KOPT-K1 (cell line): ENCODE data around the gene S100P.
"Not testable (repeated sequence)": the region's sequence is repeated elsewhere in the genome, so short reads cannot be mapped to it uniquely, and the experiment has no call there.

Source experiments
- H3K27ac ChIP-seq: fragments of 200-600 bp; sonication (generic); 2 replicates; pipeline ENCODE4 v1.5.1; 2016; ENCODE audit warnings: antibody characterized with exemption, mild to moderate bottlenecking, low read depth, low read length; ENCODE audit not compliant: poor library complexity, severe bottlenecking
- H3K36me3 ChIP-seq: fragments of 200-600 bp; sonication (generic); 2 replicates; pipeline ENCODE4 v1.5.1; 2017; ENCODE audit warnings: antibody characterized with exemption, mild to moderate bottlenecking, low read length, moderate library complexity; ENCODE audit not compliant: insufficient read depth
- H3K9me3 ChIP-seq: fragments of 200-600 bp; sonication (generic); 2 replicates; pipeline ENCODE4 v1.5.1; 2017; ENCODE audit warnings: antibody characterized with exemption, low read length, mild to moderate bottlenecking; ENCODE audit not compliant: insufficient read depth, poor library complexity, severe bottlenecking

Gene S100P

DNA sequence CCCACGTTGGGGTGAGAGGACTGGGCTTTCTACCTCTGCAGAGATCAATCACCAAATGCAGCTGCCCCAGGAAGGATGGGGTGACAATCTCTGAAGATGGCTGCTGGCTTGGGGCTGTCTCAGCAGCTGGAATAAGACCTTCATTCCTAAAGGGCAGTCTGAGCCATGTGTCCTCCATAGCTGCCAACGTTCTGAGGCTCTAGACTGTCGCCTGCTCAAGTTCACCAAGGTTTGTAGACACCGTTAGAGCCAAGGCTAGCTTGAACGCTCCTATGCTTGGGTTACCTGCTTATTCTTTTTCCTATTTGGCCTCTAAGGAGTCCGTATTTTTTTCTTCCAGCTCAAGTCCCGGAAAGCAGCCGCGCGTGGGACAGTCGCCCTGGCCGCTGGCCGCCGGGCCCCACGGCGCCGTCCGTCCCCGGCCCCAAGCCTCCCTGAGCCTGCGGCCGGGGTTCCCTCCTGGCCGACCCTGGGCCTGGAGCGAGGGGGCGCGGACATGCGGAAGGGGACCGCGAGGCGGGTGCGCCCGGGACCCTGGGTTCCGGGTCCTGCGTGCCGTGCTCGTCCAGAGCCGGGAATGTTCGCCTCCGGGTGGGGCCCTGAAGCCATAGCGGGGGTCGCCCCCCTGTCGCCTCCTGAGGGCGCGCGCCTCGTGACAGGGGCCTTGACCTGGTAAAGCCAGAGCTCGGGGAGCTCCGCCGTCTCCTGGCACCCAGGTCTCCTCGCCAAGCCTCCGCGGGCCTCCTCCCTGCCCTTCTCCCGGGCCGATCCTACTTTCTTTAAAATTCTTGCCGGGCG, 29.9 kb upstream of the S100P start:
- no peaks in the 10 kb centered on the region for H3K36me3 ChIP-seq
- no peak overlapping the region for H3K27ac ChIP-seq
- H3K9me3 ChIP-seq, result no peaks in the 10 kb centered on the region

DNA sequence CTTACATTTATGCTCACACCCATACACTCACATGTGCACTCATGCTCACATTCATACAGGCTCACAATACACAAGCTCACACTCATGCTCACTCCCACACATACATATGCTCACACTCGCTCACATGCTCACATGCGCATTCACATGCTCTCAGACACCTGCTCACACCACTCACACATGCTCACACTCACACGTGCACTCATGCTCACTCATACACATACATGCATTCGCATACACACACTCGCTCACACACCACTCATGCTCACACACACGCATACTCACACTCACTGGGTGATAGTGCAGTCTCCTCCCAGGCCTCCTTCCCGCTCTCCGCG, 28.4 kb upstream of the S100P start:
- Histone ChIP-seq H3K27ac (no peak overlapping the region), H3K9me3 (no peaks in the 10 kb centered on the region), H3K36me3 (no peaks in the 10 kb centered on the region)

DNA sequence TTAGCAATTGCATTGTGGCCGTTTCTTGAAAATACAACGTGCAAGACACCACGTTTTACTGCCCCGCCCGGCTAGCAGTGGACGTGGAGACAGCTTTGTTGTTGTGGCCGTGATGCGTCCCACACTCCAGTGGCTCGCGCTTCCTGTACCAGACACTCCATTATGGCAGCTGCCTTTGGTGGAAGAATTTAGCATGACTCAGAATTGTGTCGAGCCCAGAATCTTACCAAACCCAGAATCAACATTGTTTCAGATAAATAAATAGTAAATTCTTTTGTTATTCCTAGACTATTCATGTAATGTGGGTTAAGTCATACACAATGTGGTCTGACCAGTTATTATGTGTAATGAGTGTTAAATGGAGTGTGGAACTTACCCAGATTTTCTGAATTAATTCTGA, 25.3 kb upstream of the S100P start:
- Histone ChIP-seq H3K9me3 (peaks cover 4% of the 10 kb centered on the region), H3K27ac (no peak overlapping the region)

DNA sequence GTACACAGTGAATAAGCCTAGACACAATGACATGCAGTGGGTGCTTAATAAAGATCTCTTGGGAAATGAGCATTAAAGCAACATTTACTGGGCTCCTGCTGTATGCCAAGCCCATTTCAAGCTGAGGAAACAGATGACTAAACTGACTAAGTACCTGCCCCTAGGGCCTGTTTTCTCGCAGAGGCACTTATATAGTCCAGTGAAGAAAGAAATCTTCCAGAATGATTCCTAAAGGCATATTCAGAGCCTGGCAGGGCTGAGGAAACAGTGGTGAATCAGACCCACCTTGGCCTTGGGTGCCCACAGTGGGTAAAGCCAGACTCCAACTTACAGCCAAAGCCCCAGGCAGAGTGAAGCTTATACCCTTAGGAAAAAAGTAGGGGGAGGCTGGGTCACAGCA, 22.0 kb upstream of the S100P start:
- H3K36me3 ChIP-seq, result peaks cover 19% of the 10 kb centered on the region
- no peak overlapping the region for H3K27ac ChIP-seq
- H3K9me3 ChIP-seq, result peaks cover 4% of the 10 kb centered on the region

More for the DNA sequence above, 25.3 kb upstream of the S100P start:
- H3K36me3 ChIP-seq, result no peaks in the 10 kb centered on the region

DNA sequence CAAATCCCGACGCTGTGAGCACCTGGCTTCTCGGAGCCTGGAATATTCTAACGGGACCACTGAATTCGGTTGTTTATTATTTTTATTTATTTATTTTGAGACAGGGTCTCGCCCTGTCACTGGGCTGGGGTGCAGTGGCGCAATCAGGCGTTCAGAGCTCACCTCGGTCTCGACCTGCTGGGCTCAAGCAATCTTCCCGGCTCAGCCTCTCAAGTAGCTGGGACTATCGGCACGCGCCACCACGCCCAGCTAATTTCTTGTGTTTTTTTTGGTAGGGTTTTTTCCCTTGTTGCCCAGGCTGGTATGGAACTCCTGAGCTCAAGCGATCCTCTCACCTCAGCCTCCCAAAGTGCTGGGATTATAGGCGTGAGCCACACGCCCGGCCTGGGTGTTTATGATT, 21.5 kb upstream of the S100P start:
- Histone ChIP-seq H3K36me3 (peaks cover 24% of the 10 kb centered on the region), H3K27ac (no peak overlapping the region), H3K9me3 (peaks cover 4% of the 10 kb centered on the region)

DNA sequence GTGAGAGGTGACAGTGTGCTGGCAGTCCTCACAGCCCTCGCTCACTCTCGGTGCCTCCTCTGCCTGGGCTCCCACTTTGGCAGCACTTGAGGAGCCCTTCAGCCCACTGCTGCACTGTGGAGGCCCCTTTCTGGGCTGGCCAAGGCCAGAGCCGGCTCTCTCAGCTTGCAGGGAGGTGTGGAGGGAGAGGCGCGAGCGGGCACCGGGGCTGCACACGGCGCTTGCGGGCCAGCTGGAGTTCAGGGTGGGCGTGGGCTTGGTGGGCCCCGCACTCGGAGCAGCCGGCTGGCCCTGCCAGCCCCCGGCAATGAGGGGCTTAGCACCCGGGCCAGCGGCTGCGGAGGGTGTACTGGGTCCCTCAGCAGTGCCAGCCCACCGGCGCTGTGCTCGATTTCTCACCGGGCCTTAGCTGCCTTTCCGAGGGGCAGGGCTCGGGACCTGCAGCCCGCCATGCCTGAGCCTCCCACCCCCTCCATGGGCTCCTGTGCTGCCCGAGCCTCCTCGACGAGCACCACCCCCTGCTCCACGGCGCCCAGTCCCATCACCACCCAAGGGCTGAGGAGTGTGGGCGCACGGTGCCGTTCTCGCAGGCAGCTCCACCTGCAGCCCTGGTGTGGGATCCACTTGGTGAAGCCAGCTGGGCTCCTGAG, 21.0 kb upstream of the S100P start:
- not testable (repeated sequence) for H3K9me3 ChIP-seq
- H3K27ac ChIP-seq, result peak overlapping the region; percentile 92
- H3K36me3 ChIP-seq, result peaks cover 29% of the 10 kb centered on the region

DNA sequence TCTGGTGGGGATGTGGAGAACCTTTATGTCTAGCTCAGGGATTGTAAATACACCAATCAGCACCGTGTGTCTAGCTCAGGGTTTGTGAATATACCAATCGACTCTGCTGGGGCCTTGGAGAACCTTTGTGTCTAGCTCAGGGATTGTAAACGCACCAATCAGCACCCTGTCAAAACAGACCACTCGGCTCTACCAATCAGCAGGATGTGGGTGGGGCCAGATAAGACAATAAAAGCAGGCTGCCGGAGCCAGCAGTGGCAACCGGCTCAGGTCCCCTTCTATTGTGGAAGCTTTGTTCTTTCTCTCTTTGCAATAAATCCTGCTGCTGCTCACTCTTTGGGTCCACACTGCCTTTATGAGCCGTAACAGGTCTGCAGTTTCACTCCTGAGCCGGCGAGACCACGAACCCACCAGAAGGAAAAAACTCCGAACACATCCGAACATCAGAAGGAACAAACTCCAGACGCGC, 20.5 kb upstream of the S100P start:
- Histone ChIP-seq H3K27ac (peak overlapping the region; percentile 92), H3K36me3 (peaks cover 34% of the 10 kb centered on the region)
- not testable (repeated sequence) for H3K9me3 ChIP-seq

DNA sequence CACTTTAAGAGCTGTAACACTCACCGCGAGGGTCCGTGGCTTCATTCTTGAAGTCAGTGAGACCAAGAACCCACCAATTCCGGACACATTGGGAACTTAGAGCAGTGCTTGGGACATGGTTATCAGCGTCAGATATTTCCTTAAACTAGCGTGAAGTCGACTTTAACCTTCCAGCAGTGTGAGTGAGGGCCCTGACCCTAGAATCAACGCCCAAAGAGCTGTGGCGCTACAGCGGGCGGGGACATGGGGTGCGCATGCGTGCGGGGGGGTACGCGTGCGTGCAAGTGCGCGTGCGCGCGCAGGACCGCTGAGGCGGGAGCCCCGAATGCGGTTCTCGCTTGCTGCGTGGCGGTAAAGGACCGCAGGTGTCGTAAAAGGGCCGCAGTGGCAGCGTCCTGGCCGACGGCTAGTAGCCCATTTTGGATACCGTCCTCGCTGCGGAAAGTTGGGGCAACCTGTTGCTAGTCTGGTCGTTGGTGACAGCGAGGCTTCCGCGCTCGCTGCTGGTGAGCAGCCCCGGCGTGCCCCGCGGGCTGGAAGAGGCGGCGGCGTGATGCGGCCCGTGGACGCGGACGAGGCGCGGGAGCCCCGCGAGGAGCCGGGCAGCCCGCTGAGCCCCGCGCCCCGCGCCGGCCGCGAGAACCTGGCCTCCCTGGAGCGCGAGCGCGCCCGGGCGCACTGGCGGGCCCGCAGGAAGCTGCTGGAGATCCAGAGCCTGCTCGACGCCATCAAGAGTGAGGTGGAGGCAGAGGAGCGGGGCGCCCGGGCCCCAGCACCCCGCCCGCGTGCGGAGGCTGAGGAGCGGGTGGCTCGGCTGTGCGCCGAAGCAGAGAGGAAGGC, 19.8 kb upstream of the S100P start:
- H3K27ac ChIP-seq, result peak overlapping the region; percentile 92
- peaks cover 4% of the 10 kb centered on the region for H3K9me3 ChIP-seq
- peaks cover 41% of the 10 kb centered on the region for H3K36me3 ChIP-seq

DNA sequence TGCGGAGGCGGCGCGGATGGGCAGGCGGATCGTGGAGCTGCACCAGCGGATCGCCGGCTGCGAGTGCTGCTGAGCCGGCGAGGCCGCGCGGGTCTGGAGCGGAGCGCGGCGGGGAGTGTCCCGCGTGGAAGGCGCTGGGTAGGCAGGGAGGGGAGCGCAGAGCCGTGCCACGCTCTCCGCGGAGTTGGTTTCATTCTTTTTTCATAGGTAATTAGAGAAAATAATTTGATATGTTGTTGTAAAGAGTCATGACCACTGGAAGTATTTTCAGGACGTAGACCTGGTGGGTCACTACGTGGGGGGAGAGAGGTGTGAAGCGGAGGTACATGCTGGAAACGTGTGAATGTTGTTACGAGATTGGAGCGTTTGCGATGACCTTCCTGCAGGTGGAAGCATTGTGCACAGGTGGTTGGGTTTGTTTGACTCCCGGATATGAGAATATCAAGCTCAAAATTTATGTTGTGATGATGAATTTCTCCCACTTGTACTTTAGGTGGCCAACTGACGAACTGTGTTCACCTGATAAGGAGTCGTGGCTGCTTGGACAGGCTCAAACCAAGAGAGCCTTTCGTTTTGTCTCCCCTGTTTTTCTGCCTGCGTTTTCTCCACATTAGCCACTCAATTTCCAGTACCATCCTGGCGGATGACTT, 19.1 kb upstream of the S100P start:
- peaks cover 43% of the 10 kb centered on the region for H3K36me3 ChIP-seq
- H3K27ac ChIP-seq, result peak overlapping the region; percentile 92
- peaks cover 4% of the 10 kb centered on the region for H3K9me3 ChIP-seq

DNA sequence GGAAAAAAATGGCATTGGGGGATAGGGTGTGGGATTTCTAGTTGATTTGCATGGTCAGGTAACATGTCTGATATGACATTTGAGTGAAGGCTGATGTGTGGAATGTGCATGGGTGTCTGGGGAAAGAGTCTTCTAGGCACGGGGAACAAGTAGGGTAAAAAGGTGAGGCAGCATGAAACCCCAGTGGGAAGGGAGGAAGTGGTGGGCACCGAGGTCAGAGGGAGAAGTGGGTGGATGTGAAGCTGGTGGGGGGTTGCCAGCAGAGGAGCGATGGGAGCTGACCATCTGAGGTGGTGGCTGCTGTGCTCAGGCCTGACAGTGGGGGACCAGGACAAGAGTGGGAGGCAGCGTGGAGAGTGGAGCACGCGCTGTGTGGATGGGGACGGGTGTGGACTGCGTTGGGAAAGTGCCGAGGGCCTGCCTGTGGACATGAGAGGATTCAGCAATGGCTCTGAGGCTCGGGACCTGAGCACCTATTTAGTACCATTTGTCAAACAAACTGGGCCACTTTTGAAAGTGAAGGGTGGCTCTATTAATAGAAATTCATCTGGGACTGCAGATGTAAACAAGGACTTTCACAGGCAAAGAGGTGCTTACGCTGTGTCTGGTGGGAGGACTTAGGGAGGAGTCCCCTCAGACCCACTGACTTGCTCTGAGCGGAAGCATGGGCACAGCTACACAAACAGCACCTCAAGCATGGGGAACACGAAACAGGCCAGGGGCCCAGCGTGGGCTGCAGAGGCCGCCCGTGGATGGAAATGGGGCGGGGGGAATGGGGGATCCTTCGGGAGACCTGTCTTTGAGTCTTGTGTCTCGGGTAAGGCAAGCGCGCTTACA, 16.7 kb upstream of the S100P start:
- Histone ChIP-seq H3K27ac (no peak overlapping the region), H3K36me3 (peaks cover 65% of the 10 kb centered on the region), H3K9me3 (peaks cover 4% of the 10 kb centered on the region)

DNA sequence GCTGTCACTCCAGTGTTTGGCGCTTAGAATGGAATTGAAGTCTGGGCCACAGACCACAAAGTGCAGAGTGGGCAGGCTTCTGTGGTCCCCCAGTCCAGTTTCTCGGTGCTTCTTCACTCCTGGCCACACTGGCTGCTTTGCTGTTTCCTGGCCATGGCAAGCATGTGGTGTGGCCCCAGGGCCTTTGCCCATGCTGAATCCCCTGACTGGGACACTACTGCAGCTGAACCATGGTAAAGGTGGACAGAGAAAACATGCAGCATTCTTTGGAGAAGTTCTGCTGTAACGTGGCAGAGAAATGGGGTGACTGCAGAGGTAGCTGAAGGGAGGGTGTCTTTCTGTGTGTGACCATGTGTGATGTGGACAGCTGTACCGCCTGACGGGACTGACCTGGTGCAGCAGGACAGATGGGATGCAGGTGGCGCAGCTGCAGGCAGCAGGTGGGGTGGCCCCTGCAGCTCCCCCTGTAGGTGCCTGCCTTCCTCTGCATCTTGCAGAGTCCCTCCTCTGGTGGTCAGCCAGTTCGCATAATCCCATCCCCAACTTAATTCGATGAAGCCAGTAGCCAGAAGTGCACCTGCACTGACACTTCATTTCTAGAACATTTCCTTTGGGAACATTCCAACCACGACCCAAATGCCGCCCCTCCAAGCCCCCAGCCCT, 13.2 kb upstream of the S100P start:
- Histone ChIP-seq H3K36me3 (peaks cover 57% of the 10 kb centered on the region), H3K27ac (no peak overlapping the region)

DNA sequence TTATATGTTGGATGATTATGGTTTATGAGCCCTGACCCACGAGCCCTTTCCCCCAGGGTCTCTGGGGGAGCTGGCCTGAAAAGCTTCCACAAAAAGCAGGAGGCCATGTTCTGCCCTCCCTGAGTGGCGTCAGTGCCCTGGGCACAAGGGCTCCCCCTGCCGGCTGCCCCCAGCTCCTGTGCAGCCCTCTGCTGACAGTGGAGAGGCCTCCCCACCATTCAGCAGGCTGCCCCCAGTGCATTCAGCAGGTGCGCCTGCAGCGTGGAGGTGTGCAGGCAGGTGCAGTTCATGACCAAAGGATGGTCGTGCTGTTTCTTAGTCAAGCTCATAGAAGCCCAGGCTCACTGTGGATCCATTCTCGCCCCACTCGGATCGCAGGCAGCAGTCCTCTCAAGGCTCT, 12.5 kb upstream of the S100P start:
- H3K9me3 ChIP-seq, result no peaks in the 10 kb centered on the region
- H3K36me3 ChIP-seq, result peaks cover 50% of the 10 kb centered on the region
- no peak overlapping the region for H3K27ac ChIP-seq

More for the DNA sequence above, 13.2 kb upstream of the S100P start:
- no peaks in the 10 kb centered on the region for H3K9me3 ChIP-seq

DNA sequence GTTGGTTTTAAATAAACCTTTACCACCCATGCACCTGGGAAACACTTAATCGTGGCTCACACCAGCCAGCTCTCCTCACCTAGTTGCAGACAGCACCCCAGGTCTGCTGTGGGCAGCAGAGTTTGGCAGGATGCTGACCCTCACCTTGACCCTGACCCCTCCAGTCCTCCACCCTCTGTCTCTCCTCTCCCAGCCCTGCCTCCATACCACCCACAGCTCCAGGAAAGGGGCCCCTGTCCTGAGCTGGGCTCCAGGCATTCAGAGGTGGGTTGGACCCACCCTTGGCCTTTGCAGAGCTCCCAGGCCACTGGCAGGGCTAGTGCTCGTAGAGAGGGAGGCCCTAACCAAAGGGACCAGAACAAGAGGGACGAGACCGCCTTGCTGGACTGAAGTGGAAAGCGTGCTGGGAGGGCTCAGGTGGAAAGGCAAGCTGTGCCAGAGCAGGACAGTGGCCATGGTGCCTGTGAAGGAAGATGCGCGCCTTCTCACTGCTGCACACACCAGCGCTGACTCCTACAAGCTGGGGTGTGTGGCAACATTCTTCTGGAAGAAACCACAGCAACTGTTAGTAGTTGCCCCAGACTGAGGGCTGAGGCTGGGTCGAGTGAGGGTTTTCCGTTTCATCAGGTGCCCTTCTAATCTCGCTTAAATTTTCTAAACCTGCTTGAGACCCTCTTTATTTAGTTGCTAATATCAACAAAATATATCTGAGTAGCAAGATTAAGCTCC, 10.7 kb upstream of the S100P start:
- H3K27ac ChIP-seq, result peak overlapping the region; percentile 74
- H3K36me3 ChIP-seq, result peaks cover 32% of the 10 kb centered on the region
- no peaks in the 10 kb centered on the region for H3K9me3 ChIP-seq
